ENCODE data around the gene SLX4. TPM values are rescaled to one million over a fixed set of nuclear protein-coding genes. Genes with fewer than 3 reads are reported as not detected.

The SLX4 gene
- polyA plus RNA-seq, 1 of the 3 experiments (the other 2 are of a cell fraction) = 2.1 TPM

- TF ChIP-seq ZBTB33 (IDR thresholded peaks at IDR 0.05; ENCODE audit: borderline replicate concordance, low read depth) = no peak
- TF ChIP-seq USF2 (IDR thresholded peaks at IDR 0.05; ENCODE audit: borderline replicate concordance, low read depth, low read length) = no peak
- TF ChIP-seq MEF2A (IDR thresholded peaks at IDR 0.05; ENCODE audit: borderline replicate concordance, low read depth) = no peak
- TF ChIP-seq ELF1 (IDR thresholded peaks at IDR 0.05) = no peak
These were observed 29.5 kb upstream of the SLX4 start (continued) for GRCh38 chr16:3640632-3641501.

GRCh38 chr16:3640207-3640606 lies 28.8 kb upstream of the SLX4 start:
- no peaks in the 10 kb centered on the region for H4K20me1 ChIP-seq (ENCODE audit: insufficient read depth)
- no peak overlapping the region for H3K4me2 ChIP-seq
- H2AFZ ChIP-seq (ENCODE audit: low read depth) = no peak overlapping the region
- no peaks in the 10 kb centered on the region for H3K27me3 ChIP-seq (ENCODE audit: insufficient read depth)
- CTCF ChIA-PET = interaction anchor here (0.8 to 3.1 kb wide), 2 partner anchors 14 to 50 kb away, joined by 3 to 18 read pairs; partner anchors contain the start of gene DNASE1
- no peak overlapping the region for H3K27ac ChIP-seq (ENCODE audit: low read depth in 2 of 2, low read length in 1 of 2)
- POLR2A ChIA-PET = no interaction called here
- no peaks in the 10 kb centered on the region for H3K9me2 ChIP-seq
- no peaks in the 10 kb centered on the region for H3K9me3 ChIP-seq
- H3K9ac ChIP-seq = no peak overlapping the region
- H3K79me2 ChIP-seq (ENCODE audit: insufficient read depth) = peaks cover 10% of the 10 kb centered on the region; the same call in 1 of the 2 replicates
- 100% methylated on average over 3 of the region's 3 CpGs for WGBS (ENCODE audit: low lambda C conversion rate)
- peaks cover 0 to 2% of the 10 kb centered on the region in 2 experiments for H3K36me3 ChIP-seq (replicated peaks in 1 of 2; ENCODE audit: control insufficient read depth in 1 of 2, insufficient read depth in 2 of 2, low read length in 1 of 2)
- peak; percentile 23 for DNase-seq
- H3F3A ChIP-seq (replicated peaks; ENCODE audit: insufficient read depth) = peaks cover 5% of the 10 kb centered on the region
- TF ChIP-seq FOXJ3 (CRISPR knock-in tag; IDR thresholded peaks at IDR 0.05) = no peak
- H3K4me3 ChIP-seq (ENCODE audit: low read depth in 2 of 2, low read length in 1 of 2) = no peak overlapping the region
- H3K4me1 ChIP-seq (ENCODE audit: control insufficient read depth in 1 of 2, insufficient read depth in 2 of 2, low read depth in 1 of 2, low read length in 1 of 2) = peaks cover 9 to 35% of the 10 kb centered on the region in 2 experiments; a peak in 2 of 4 replicates

GRCh38 chr16:3638916-3639644 lies 27.7 kb upstream of the SLX4 start:
- whole genome bisulfite sequencing (ENCODE audit: low lambda C conversion rate) = 95% methylated on average over 13 of the region's 13 CpGs
- Histone ChIP-seq H3K4me2 (no peak overlapping the region), H3K27ac (ENCODE audit: low read depth in 2 of 2, low read length in 1 of 2) (no peak overlapping the region), H2AFZ (ENCODE audit: low read depth) (no peak overlapping the region), H3F3A (replicated peaks; ENCODE audit: insufficient read depth) (peaks cover 5% of the 10 kb centered on the region), H3K9ac (no peak overlapping the region), H3K4me1 (ENCODE audit: control insufficient read depth in 1 of 2, insufficient read depth in 2 of 2, low read depth in 1 of 2, low read length in 1 of 2) (peaks cover 9 to 35% of the 10 kb centered on the region in 2 experiments; a peak in 2 of 4 replicates), H3K27me3 (ENCODE audit: insufficient read depth) (no peaks in the 10 kb centered on the region), H3K79me2 (ENCODE audit: insufficient read depth) (peaks cover 17% of the 10 kb centered on the region), H3K36me3 (replicated peaks in 1 of 2; ENCODE audit: control insufficient read depth in 1 of 2, insufficient read depth in 2 of 2, low read length in 1 of 2) (peaks cover 0 to 2% of the 10 kb centered on the region in 2 experiments), H3K4me3 (ENCODE audit: low read depth in 2 of 2, low read length in 1 of 2) (no peak overlapping the region), H3K9me3 (no peaks in the 10 kb centered on the region), H4K20me1 (ENCODE audit: insufficient read depth) (no peaks in the 10 kb centered on the region), H3K9me2 (no peaks in the 10 kb centered on the region)
- CTCF ChIA-PET = interaction anchor here (0.6 to 3.1 kb wide), 2 partner anchors 9 to 16 kb away, joined by 3 to 18 read pairs; partner anchors contain the start of gene DNASE1
- no peak for TF ChIP-seq ELF1 (IDR thresholded peaks at IDR 0.05)
- no peak for TF ChIP-seq GATA2 (CRISPR knock-in tag; IDR thresholded peaks at IDR 0.05)
- no peak for TF ChIP-seq EZH2phosphoT487 (IDR thresholded peaks at IDR 0.05; ENCODE audit: borderline replicate concordance, low read depth)
- TF ChIP-seq JUND (IDR thresholded peaks at IDR 0.05) = no peak
- TF ChIP-seq PBX3 (IDR thresholded peaks at IDR 0.05) = no peak
- no peak for TF ChIP-seq CHD2 (IDR thresholded peaks at IDR 0.05; ENCODE audit: low read length, partially characterized antibody)
- no peak for DNase-seq
- POLR2A ChIA-PET = no interaction called here

Data from SK-N-SH (cell line).